Lung microvascular endothelial cell (primary cell): Measurements from ENCODE around the gene SLC35C1. TPM values are rescaled to one million over a fixed set of nuclear protein-coding genes. Genes with fewer than 3 reads are reported as not detected.

Experiments used
- DNase-seq, 2 donors: peaks; one replicate each; pipeline versions ENCODE4 v3.0.0 to v3.0.0-alpha.2; 2010; ENCODE audit warnings: low read depth in 2 of 2
- total RNA-seq: library from RNA; depleted of rRNA; stranded (reverse); fragments of >200 nt; gene quantifications from 2 replicates; pipeline ENCODE4 v1.2.1, GENCODE V29; 2014

The SLC35C1 gene
- total RNA-seq, 1 donor from 2014 or later: 7.7 TPM

- no peak for DNase-seq
These were observed 40.1 kb downstream of the SLC35C1 start for GRCh38 chr11:45844822-45845578.

DNA sequence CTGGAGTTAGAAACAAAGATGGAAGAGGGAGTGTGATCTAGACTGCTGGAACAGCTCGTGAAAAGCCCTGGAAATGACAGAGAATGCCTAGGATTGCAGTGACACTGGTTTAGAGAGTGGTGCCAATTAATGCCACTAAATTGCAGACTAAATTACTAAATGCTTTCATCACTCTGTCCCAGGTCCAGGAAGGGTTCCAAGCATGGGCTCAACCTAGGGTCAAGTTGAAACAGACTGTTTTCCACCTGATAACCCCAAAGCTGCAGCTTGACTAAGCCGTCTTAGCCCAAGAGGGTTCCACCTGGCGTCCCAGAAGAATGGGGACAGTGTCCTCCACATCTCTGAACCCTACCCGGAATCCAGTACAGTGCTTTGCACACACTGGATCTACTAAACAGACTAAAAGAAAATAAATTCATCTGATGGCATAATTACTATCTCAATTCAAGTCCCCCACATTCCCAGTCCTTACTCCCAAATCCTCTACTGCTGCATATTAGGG, 41.3 kb downstream of the SLC35C1 start:
- DNase-seq: no peak

- DNase-seq: peak; percentile 98 to 99
These were observed 42.3 kb downstream of the SLC35C1 start, which contains the start of gene CRY2 for GRCh38 chr11:45846974-45847910. TSS of gene CRY2 (plus strand) at chr11:45847475. CDS start at chr11:45847491, 16 bp downstream.

- peak; percentile 60 to 75 for DNase-seq
These were observed 43.0 kb downstream of the SLC35C1 start for GRCh38 chr11:45847911-45848316.

- DNase-seq: no peak
These were observed 43.7 kb downstream of the SLC35C1 start for GRCh38 chr11:45848654-45849081.

DNA sequence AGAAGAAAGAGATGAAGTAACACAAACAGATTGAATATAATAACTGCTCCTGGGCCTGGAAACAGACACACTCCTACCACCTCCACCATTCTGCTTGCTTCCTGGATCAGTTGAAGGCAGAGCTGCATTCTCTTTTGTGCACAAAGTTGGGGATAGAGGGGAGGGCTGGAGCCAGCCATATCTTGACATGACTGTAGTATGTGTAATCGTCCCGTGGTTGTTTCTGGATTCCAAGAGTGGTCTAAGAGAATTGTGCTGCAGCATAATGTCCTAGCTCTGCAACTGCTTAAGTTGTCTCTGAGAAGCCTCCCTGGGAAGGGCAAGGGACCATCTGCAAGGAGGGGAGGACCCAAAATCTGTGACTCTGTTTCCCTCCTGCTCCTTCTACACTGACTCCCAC, 45.5 kb downstream of the SLC35C1 start:
- no peak for DNase-seq

- DNase-seq: no peak
These were observed 46.3 kb downstream of the SLC35C1 start for GRCh38 chr11:45851228-45851627.

- DNase-seq: no peak
These were observed 47.2 kb downstream of the SLC35C1 start for GRCh38 chr11:45852018-45852711.

- DNase-seq: no peak
These were observed 47.8 kb downstream of the SLC35C1 start for GRCh38 chr11:45852712-45853101.

- DNase-seq: no peak
These were observed 48.6 kb downstream of the SLC35C1 start for GRCh38 chr11:45853332-45854219.

DNA sequence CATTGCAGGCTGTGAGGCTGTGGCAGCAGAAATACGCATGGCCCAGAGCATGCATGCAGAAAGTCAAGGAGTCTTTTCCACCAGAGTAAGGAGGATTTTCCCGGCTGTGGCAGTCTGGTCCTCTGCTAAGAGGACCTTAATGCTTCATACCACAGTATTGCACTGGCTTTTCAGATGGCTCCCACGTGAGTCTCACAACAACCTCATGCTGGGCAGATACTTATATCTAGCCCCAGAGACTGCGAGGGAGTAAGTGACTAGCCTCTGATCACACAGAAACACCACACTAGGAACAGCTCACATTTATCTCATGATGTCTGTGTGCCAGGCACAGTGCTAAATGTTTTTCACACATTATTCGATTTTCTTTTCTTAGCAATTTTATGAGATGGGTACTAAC, 50.4 kb downstream of the SLC35C1 start:
- no peak for DNase-seq

- no peak for DNase-seq
These were observed 51.1 kb downstream of the SLC35C1 start for GRCh38 chr11:45856044-45856468.

- DNase-seq: peak; percentile 47 to 96
These were observed 53.1 kb downstream of the SLC35C1 start for GRCh38 chr11:45857961-45858474.

GRCh38 chr11:45858751-45859398, 53.9 kb downstream of the SLC35C1 start:
- DNase-seq: no peak

DNA sequence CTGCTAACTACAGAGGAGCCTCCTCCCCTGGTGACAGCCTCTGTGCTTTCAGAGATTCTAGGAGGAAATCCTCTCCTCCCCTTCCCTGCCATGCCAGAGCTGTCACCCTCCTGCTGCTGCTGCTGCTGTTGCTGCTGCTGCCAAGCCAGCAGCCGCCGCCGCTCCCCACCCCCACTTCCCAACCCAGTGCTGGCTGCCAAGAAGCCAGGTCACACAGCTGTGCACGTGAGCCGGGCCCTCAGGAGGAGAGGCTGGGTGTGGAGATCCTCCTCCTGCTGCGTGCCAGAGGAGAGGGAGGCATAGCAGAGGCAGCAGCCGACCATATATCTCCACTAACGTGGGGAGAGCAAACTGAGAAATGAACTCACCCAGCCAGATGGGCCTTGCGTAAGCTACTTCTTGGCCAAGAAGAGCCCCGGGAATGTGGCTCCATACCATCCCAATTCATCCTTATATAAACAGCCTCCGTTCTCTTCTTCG, 54.8 kb downstream of the SLC35C1 start:
- peak; percentile 84 to 91 for DNase-seq

GRCh38 chr11:45860348-45860747, 55.4 kb downstream of the SLC35C1 start:
- DNase-seq: no peak

DNA sequence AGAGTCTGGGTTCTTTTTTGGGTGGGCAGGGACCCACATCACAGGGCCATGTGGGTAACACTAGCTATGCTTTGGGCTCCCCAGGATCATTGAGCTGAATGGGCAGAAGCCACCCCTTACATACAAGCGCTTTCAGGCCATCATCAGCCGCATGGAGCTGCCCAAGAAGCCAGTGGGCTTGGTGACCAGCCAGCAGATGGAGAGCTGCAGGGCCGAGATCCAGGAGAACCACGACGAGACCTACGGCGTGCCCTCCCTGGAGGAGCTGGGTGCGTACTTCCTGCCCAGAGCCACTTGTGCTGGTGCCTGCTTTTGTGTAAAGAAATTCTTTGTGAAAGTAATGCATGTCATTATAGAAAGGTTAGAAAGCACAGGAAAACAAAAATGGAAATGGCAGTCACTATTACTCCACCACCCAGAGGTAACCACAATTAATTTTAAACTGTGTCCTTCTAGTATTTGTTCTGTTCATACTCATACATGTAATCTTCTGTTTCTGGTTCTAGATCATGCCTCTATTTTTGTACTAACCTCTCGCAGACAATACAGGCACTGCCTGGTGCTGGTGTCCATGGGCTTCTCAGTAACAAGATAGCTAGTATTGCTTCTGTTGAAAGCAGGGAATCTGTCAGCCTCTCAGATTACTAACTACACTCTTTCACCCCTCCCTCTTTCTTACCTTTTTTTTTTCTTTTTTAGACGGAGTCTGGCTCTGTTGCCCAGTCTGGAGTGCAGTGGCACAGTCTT, 56.0 kb downstream of the SLC35C1 start:
- no peak for DNase-seq
